H1 (cell line): ENCODE data around the gene XK. TPM values are rescaled to one million over a fixed set of nuclear protein-coding genes. Genes with fewer than 3 reads are reported as not detected.

ENCODE experiments used
- CTCF ChIA-PET: fragments of 300-600 bp; sonication (Branson Sonifier 250); formaldehyde crosslinking; loops from one replicate; lab custom pipeline; 2021; ENCODE audit not compliant: partially characterized antibody; lab: Charles Lee
- POLR2A ChIA-PET: fragments of 300-600 bp; sonication (Branson Sonifier 250); formaldehyde crosslinking; loops from one replicate; lab custom pipeline; 2021; ENCODE audit warnings: inconsistent platforms; ENCODE audit not compliant: partially characterized antibody; lab: Charles Lee
- DNase-seq, 2 experiments: peaks; one replicate each; pipeline versions ENCODE4 v3.0.0 to v3.0.0-alpha.2; 2010 to 2022; ENCODE audit warnings: low spot score in 2 of 2, low read depth in 1 of 2, mixed read lengths in 1 of 2
- FAIRE-seq: peaks from 2 replicates; lab custom pipeline; 2011; peaks lifted over from hg19 to GRCh38; lab: Jason Lieb, UNC
- H2AFZ ChIP-seq: 2 replicates; pipeline ENCODE4 v1.8.1; 2012; ENCODE audit warnings: low read length, inconsistent platforms
- H2AK5ac ChIP-seq: 2 replicates; pipeline ENCODE4 v1.6.1; 2013; ENCODE audit warnings: low read depth, low read length
- H2BK120ac ChIP-seq: replicated peaks from 2 replicates; pipeline ENCODE3; 2013; ENCODE audit warnings: low read depth, low read length, inconsistent platforms
- H2BK12ac ChIP-seq: 2 replicates; pipeline ENCODE4 v1.6.1; 2013; ENCODE audit warnings: low read depth, low read length
- H2BK15ac ChIP-seq: 2 replicates; pipeline ENCODE4 v1.6.1; 2013; ENCODE audit warnings: low read length
- H2BK20ac ChIP-seq: 2 replicates; pipeline ENCODE4 v1.6.1; 2013; ENCODE audit warnings: low read length
- H2BK5ac ChIP-seq: 2 replicates; pipeline ENCODE4 v1.6.1; 2013; ENCODE audit warnings: low read depth, low read length
- H3K14ac ChIP-seq: 2 replicates; pipeline ENCODE4 v1.6.1; 2013; ENCODE audit warnings: inconsistent platforms; ENCODE audit not compliant: insufficient read length
- H3K18ac ChIP-seq: 2 replicates; pipeline ENCODE4 v1.6.1; 2013; ENCODE audit warnings: low read length; ENCODE audit errors: extremely low read depth
- H3K23ac ChIP-seq: 2 replicates; pipeline ENCODE4 v1.6.1; 2013; ENCODE audit warnings: inconsistent platforms; ENCODE audit not compliant: insufficient read length
- H3K23me2 ChIP-seq: 2 replicates; pipeline ENCODE4 v1.6.1; 2013; ENCODE audit warnings: low read depth, low read length
- H3K27ac ChIP-seq: 2 replicates; pipeline ENCODE4 v1.6.1; 2011; ENCODE audit warnings: low read depth, low read length, inconsistent platforms
- H3K27me3 ChIP-seq, 4 experiments: replicated peaks in 1 of 4; 1 replicate in 1 of 4; 2 replicates in 3 of 4; pipeline versions ENCODE4 v1.6.1 to v1.8.1; 2011 to 2013; ENCODE audit warnings: low read length in 3 of 4, mild to moderate bottlenecking in 3 of 4, inconsistent platforms in 2 of 4, mixed read lengths in 2 of 4, moderate library complexity in 1 of 4; ENCODE audit not compliant: control insufficient read depth in 3 of 4, insufficient read depth in 3 of 4; ENCODE audit errors: extremely low read depth in 1 of 4
- H3K36me3 ChIP-seq, 4 experiments: 2 replicates each; pipeline versions ENCODE4 v1.6.1 to v1.8.1; 2011 to 2013; ENCODE audit warnings: mild to moderate bottlenecking in 4 of 4, low read length in 3 of 4, moderate library complexity in 2 of 4, control low read depth in 1 of 4, inconsistent platforms in 1 of 4; ENCODE audit not compliant: insufficient read depth in 4 of 4, control insufficient read depth in 2 of 4
- H3K4ac ChIP-seq: replicated peaks from 2 replicates; pipeline ENCODE3; 2013; ENCODE audit warnings: low read length, low read depth, mixed read lengths, inconsistent platforms; ENCODE audit not compliant: insufficient read length
- H3K4me1 ChIP-seq, 4 experiments: replicated peaks in 1 of 4; 1 replicate in 1 of 4; 2 replicates in 3 of 4; pipeline versions ENCODE4 v1.6.1 to v1.8.1; 2011 to 2013; ENCODE audit warnings: low read length in 3 of 4, inconsistent platforms in 2 of 4, mixed read lengths in 1 of 4; ENCODE audit not compliant: insufficient read depth in 4 of 4, control insufficient read depth in 3 of 4
- H3K4me2 ChIP-seq, 2 experiments: 2 replicates each; pipeline versions ENCODE4 v1.6.1 to v1.8.1; 2011 to 2013; ENCODE audit warnings: low read depth in 2 of 2, low read length in 2 of 2, control low read depth in 1 of 2, inconsistent platforms in 1 of 2, mild to moderate bottlenecking in 1 of 2; ENCODE audit not compliant: insufficient read depth in 1 of 2
- H3K4me3 ChIP-seq, 4 experiments: fragments of 200-600, 300-600 bp in 1 of 4; sonication (generic), shearing (Covaris generic), sonication (Bioruptor Twin) in 1 of 4; 2 replicates each; pipeline versions ENCODE4 v1.5.1 to v1.8.1; 2011 to 2016; ENCODE audit warnings: low read length in 4 of 4, low read depth in 3 of 4, control low read depth in 2 of 4, inconsistent platforms in 2 of 4, mild to moderate bottlenecking in 2 of 4, mixed read lengths in 1 of 4, moderate library complexity in 1 of 4; ENCODE audit not compliant: insufficient read depth in 2 of 4; ENCODE audit errors: extremely low read depth in 1 of 4
- H3K56ac ChIP-seq: replicated peaks from 2 replicates; pipeline ENCODE3; 2013; ENCODE audit warnings: low read depth, mild to moderate bottlenecking, mixed read lengths, low read length, inconsistent platforms; ENCODE audit not compliant: insufficient read length
- H3K79me1 ChIP-seq: 2 replicates; pipeline ENCODE4 v1.6.1; 2013; ENCODE audit warnings: low read depth, low read length, control low read depth
- H3K79me2 ChIP-seq, 2 experiments: 2 replicates each; pipeline versions ENCODE4 v1.6.1 to v1.8.1; 2012 to 2013; ENCODE audit warnings: low read length in 2 of 2, mild to moderate bottlenecking in 2 of 2, inconsistent platforms in 1 of 2; ENCODE audit not compliant: insufficient read depth in 2 of 2, control insufficient read depth in 1 of 2
- H3K9ac ChIP-seq, 4 experiments: replicated peaks in 1 of 4; 1 replicate in 1 of 4; 2 replicates in 3 of 4; pipeline versions ENCODE4 v1.6.1 to v1.8.1; 2011 to 2013; ENCODE audit warnings: low read depth in 3 of 4, low read length in 3 of 4, control low read depth in 2 of 4, mild to moderate bottlenecking in 2 of 4, moderate library complexity in 2 of 4, inconsistent platforms in 1 of 4; ENCODE audit errors: extremely low read depth in 1 of 4
- H3K9me3 ChIP-seq, 2 experiments: 2 replicates each; pipeline versions ENCODE4 v1.6.1 to v1.8.1; 2012 to 2013; ENCODE audit warnings: mild to moderate bottlenecking in 2 of 2, moderate library complexity in 2 of 2, control low read depth in 1 of 2, inconsistent platforms in 1 of 2, low read depth in 1 of 2, low read length in 1 of 2, mixed read lengths in 1 of 2; ENCODE audit not compliant: insufficient read depth in 2 of 2
- H4K20me1 ChIP-seq, 2 experiments: replicated peaks in 1 of 2; 2 replicates each; pipeline versions ENCODE3 to v1.8.1; 2011 to 2013; ENCODE audit warnings: inconsistent platforms in 2 of 2, low read length in 2 of 2, mild to moderate bottlenecking in 1 of 2; ENCODE audit not compliant: insufficient read depth in 2 of 2, control insufficient read depth in 1 of 2
- H4K5ac ChIP-seq: 2 replicates; pipeline ENCODE4 v1.6.1; 2013; ENCODE audit warnings: low read length, low read depth, mixed read lengths, inconsistent platforms; ENCODE audit not compliant: insufficient read length
- H4K8ac ChIP-seq: 2 replicates; pipeline ENCODE4 v1.8.0; 2013; ENCODE audit warnings: mild to moderate bottlenecking, moderate library complexity, low read length, inconsistent platforms; ENCODE audit not compliant: insufficient read depth; ENCODE audit errors: extremely low read depth
- H4K91ac ChIP-seq: replicated peaks from 2 replicates; pipeline ENCODE3; 2013; ENCODE audit warnings: low read length, mixed read lengths, inconsistent platforms; ENCODE audit not compliant: insufficient read length
- ATF2 ChIP-seq: IDR thresholded peaks from 2 replicates; pipeline ENCODE4 v1.6.1; 2012; ENCODE audit warnings: low read length, inconsistent platforms
- CEBPB ChIP-seq: IDR thresholded peaks from 2 replicates; pipeline ENCODE4 v1.6.1; 2012; ENCODE audit warnings: low read depth, low read length
- EP300 ChIP-seq, 2 experiments: IDR thresholded peaks; 1 replicate in 1 of 2; 2 replicates in 1 of 2; pipeline ENCODE4 v1.6.1; 2011 to 2012; ENCODE audit warnings: low read depth in 2 of 2, low read length in 2 of 2, mild to moderate bottlenecking in 2 of 2, borderline replicate concordance in 1 of 2, inconsistent platforms in 1 of 2, moderate library complexity in 1 of 2
- EZH2 ChIP-seq: fragments of 200-600 bp; sonication (generic); IDR thresholded peaks from 2 replicates; pipeline ENCODE4 v1.7.1; 2012; ENCODE audit warnings: low read depth, mild to moderate bottlenecking, moderate library complexity, low read length, inconsistent platforms; ENCODE audit not compliant: severe bottlenecking
- FOSL1 ChIP-seq: IDR thresholded peaks from 2 replicates; pipeline ENCODE4 v1.6.1; 2011; ENCODE audit warnings: mild to moderate bottlenecking, low read depth, low read length, moderate library complexity; ENCODE audit not compliant: insufficient read depth
- NRF1 ChIP-seq: IDR thresholded peaks from 2 replicates; pipeline ENCODE4 v1.6.1; 2011; ENCODE audit warnings: mild to moderate bottlenecking, low read depth, low read length, improper control_type of control experiment
- PHF8 ChIP-seq: fragments of 200-600 bp; sonication (generic); conservative IDR thresholded peaks from 2 replicates; pipeline ENCODE4 v1.7.1; 2012; ENCODE audit warnings: low read depth, mild to moderate bottlenecking, inconsistent platforms, low read length, moderate library complexity
- POLR2A ChIP-seq, 2 experiments: IDR thresholded peaks; 1 replicate in 1 of 2; 2 replicates in 1 of 2; pipeline ENCODE4 v1.6.1; 2011; ENCODE audit warnings: low read depth in 2 of 2, low read length in 2 of 2, mild to moderate bottlenecking in 2 of 2; ENCODE audit errors: control extremely low read depth in 1 of 2
- RAD21 ChIP-seq, 2 experiments: IDR thresholded peaks in 1 of 2; conservative IDR thresholded peaks in 1 of 2; 2 replicates each; pipeline ENCODE4 v1.6.1; 2011; ENCODE audit warnings: low read depth in 2 of 2, low read length in 2 of 2, improper control_type of control experiment in 1 of 2, inconsistent platforms in 1 of 2, mild to moderate bottlenecking in 1 of 2, moderate library complexity in 1 of 2
- RXRA ChIP-seq: IDR thresholded peaks from 2 replicates; pipeline ENCODE4 v1.6.1; 2011; ENCODE audit warnings: low read depth, mild to moderate bottlenecking, low read length, moderate library complexity; ENCODE audit not compliant: insufficient read depth
- SP1 ChIP-seq: IDR thresholded peaks from 2 replicates; pipeline ENCODE4 v1.6.1; 2011; ENCODE audit warnings: low read depth, low read length
- SP4 ChIP-seq: IDR thresholded peaks from 2 replicates; pipeline ENCODE4 v1.6.1; 2012; ENCODE audit warnings: low read length, inconsistent platforms
- TAF7 ChIP-seq: optimal IDR thresholded peaks from 2 replicates; pipeline ENCODE3; 2011; ENCODE audit warnings: low read depth, mild to moderate bottlenecking, inconsistent platforms, low read length, moderate library complexity, borderline replicate concordance
- TCF12 ChIP-seq: IDR thresholded peaks from 2 replicates; pipeline ENCODE4 v1.6.1; 2011; ENCODE audit warnings: low read depth, mild to moderate bottlenecking, low read length
- polyA plus RNA-seq, 7 experiments: library from polyadenylated mRNA; depleted of rRNA in 3 of 7; stranded (reverse) in 5 of 7; unstranded in 2 of 7; fragments of >200 nt in 5 of 7; fragments of 200-250 nt in 2 of 7; gene quantifications; 1 replicate in 5 of 7; 2 replicates in 1 of 7; 4 replicates in 1 of 7; pipeline versions ENCODE4 v1.2.1 to v1.2.3, GENCODE V29; 2011 to 2013; ENCODE audit warnings: missing spikeins in 2 of 7, mixed read lengths in 2 of 7
- total RNA-seq: library from RNA; stranded (reverse); fragmentation: NEBNext Ultra II Directional; extraction: Animal tissue kit (Norgen Biotek cat#: 25700); gene quantifications from 2 replicates; pipeline ENCODE4 v1.2.1, GENCODE V29; 2021

XK gene
- total and polyA plus RNA-seq, 2 of the 8 experiments (the other 6 are each of a cell fraction or from before 2014, with no cell fraction given), result 0.76 to 0.84 TPM

- Histone ChIP-seq H3K27me3 (no peaks in the 10 kb centered on the region), H2BK5ac (no peak overlapping the region), H2AFZ (no peak overlapping the region), H3K4me3 (no peak overlapping the region), H3K18ac (no peak overlapping the region), H2BK15ac (no peak overlapping the region), H3K4me1 (no peaks in the 10 kb centered on the region), H4K8ac (no peak overlapping the region), H4K91ac (no peak overlapping the region), H3K4me2 (no peak overlapping the region), H3K79me2 (no peaks in the 10 kb centered on the region), H3K23ac (no peak overlapping the region), H3K14ac (no peak overlapping the region), H3K79me1 (no peaks in the 10 kb centered on the region), H3K27ac (no peak overlapping the region), H3K9ac (no peak overlapping the region), H3K9me3 (0 out of 4 replicates have a peak, but pooled peaks cover 0 to 2% of the 10 kb centered on the region in 2 experiments), H3K23me2 (no peaks in the 10 kb centered on the region), H4K20me1 (no peaks in the 10 kb centered on the region), H3K36me3 (no peaks in the 10 kb centered on the region), H2BK20ac (no peak overlapping the region), H3K4ac (no peak overlapping the region), H2AK5ac (no peak overlapping the region), H4K5ac (no peak overlapping the region), H3K56ac (no peak overlapping the region), H2BK12ac (no peak overlapping the region), H2BK120ac (no peak overlapping the region)
- FAIRE-seq (no peak), DNase-seq (no peak)
- ChIA-PET CTCF (interaction anchor here (0.8 kb wide), 1 partner anchor 19 kb away, joined by 3 read pairs; no protein-coding TSS in a partner anchor), POLR2A (no interaction called here)
- TF ChIP-seq TAF7 (no peak), EZH2 (no peak), PHF8 (no peak), NRF1 (no peak), ATF2 (no peak), SP4 (no peak), EP300 (IDR thresholded peaks at IDR 0.05; ENCODE audit: borderline replicate concordance in 1 of 2, low read depth in 2 of 2, low read length in 2 of 2) (no peak), FOSL1 (no peak), POLR2A (IDR thresholded peaks at IDR 0.05; ENCODE audit: control extremely low read depth in 1 of 2, low read depth in 2 of 2, low read length in 2 of 2) (no peak), RAD21 (IDR thresholded peaks at IDR 0.05 in 1 of 2, conservative IDR thresholded peaks at IDR 0.05 in 1 of 2; ENCODE audit: low read depth in 2 of 2, low read length in 2 of 2) (no peak), TCF12 (no peak), RXRA (no peak), SP1 (no peak), CEBPB (no peak)
Measured at GRCh38 chrX:37763400-37763799, 77.8 kb downstream of the XK start.
